Epithelial cell of prostate (primary cell): ENCODE data around the gene UFD1.

Experiments used
- DNase-seq: peaks from one replicate; pipeline ENCODE4 v3.0.0-alpha.2; 2011; ENCODE audit warnings: low read depth, low spot score
- H3K27ac ChIP-seq: fragments of 450-650 bp; 2 replicates; pipeline ENCODE4 v1.5.1; 2017; ENCODE audit warnings: mild to moderate bottlenecking

The UFD1 gene

GRCh38 chr22:19405133-19405532 is 73.9 kb downstream of the UFD1 start:
- no peak for DNase-seq
- no peak overlapping the region for H3K27ac ChIP-seq

- DNase-seq, result no peak
- no peak overlapping the region for H3K27ac ChIP-seq
These were observed 74.3 kb downstream of the UFD1 start for GRCh38 chr22:19404676-19405075.

DNA sequence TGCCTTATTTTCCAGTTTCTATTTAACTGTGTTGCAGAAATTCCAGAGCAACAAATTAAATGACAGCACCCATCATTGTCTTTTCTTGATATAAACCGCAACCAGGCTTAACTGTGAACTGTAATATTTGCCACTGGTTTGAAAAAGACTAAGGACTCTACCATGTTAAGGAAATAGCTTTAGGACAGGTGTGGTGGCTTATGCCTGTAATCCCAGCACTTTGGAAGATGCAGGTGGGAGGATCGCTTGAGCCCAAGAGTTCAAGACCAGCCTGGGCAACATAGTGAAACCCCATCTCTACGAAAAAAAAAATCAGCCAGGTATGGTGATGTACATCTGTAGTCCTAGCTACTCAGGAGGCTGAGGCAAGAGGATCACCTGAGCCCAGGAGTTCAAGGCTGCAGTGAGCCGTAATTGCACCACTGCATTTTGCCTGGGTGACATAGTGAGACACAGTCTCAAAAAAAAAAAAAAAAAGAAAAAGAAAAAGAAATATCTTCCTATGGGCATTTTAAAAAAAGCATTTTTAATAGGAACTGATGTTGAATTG is 76.3 kb downstream of the UFD1 start:
- H3K27ac ChIP-seq, result no peak overlapping the region
- no peak for DNase-seq

GRCh38 chr22:19401483-19401882 is 77.5 kb downstream of the UFD1 start:
- no peak for DNase-seq
- H3K27ac ChIP-seq, result no peak overlapping the region

- DNase-seq, result no peak
- no peak overlapping the region for H3K27ac ChIP-seq
These were observed 78.1 kb downstream of the UFD1 start for GRCh38 chr22:19400881-19401280.
